Measurements from ENCODE around the gene MGST3.
"Not testable (repeated sequence)": the region's sequence is repeated elsewhere in the genome, so short reads cannot be mapped to it uniquely, and the experiment has no call there.

The MGST3 gene

DNA sequence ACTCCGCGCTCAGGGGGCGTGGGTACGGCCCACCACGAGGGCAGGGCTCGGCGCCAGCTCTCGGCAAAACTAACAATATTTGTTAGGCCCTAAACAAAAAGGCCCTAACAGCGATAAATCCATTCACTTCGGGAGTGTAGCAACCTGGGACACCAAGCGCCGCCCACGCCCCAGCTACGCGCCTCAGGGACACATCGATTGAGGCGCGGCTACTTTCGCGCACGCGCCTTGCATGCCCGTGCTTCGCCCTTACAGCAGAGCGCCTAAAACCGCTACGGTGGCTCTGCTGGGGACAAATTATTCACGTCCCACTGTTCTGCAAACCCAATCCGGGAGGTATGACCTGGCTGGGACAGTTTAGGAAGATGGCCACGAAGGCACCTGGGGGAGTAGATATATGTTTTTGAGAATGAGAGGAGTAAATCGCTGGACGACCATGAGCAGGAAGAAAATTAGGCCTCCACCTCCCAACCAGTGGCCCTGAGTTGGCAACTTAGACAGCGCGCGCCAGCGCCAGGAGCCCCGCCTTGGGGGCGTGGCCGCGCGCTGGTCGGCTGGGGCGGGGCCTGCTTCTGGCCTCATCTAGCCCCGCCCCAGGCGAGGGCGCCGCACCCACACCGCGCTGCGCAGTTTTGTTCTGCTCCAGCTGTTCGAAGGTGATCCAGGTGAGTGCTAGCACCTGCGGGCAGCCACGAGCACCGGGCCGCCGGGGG is at the start of gene MGST3:
MGST3 (plus strand) TSS at position 606 of the 713 bp plus-strand sequence. CDS start 18,614 bp downstream, outside the sequence.
- DNase-seq = peak; percentile 95 to 97

DNA sequence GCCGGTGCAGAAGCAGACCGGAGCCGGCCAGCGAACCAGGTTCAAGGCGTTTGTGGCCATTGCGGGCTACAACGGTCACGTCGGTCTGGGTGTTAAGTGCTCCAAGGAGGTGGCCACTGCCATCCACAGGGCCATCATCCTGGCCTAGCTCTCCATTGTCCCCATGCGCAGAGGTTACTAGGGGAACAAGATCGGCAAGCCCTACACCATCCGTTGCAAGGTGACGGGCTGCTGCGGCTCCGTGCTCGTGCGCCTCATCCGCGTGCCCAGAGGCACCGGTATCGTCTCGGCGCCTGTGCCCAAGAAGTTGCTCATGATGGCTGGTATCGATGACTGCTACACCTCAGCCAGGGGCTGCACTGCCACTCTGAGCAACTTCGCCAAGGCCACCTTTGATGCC is 49.1 kb upstream of the MGST3 start:
- no peak for DNase-seq

DNA sequence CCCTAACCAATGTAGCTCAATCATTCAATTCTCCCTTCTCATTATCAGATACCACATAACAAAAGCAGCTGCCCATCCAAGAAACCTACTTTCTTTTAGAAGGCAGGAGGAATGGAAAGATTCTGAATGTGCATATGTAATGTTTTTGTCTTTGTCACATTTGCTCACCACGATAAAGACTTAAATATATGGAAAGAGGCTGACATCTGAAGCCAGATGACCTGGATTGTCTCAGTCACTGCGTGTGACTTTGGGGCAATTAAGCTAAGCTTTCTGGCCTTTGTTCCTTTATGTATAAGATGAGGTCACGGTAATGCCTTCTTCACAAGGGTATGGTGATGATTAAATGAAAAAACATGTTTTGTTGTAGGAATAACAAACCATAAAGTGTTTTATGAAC is 44.6 kb upstream of the MGST3 start:
- no peak for DNase-seq

DNA sequence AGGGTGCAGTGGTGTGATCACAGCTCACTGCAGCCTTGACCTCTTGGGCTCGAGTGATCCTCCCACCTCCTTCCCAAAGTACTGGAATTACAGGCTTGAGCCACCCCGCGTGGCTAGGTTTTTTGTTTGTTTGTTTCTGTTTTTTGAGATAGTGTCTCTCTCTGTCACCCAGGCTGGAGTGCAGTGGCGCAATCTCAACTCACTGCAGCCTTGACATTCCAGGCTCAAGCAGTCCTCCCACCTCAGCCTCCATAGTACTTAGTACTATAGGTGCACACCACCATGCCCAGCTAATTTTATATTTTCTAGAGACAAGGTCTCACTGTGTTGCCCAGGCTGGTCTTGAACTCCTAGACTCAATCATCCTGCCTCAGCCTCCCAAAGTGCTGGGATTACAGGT is 39.6 kb upstream of the MGST3 start:
- not testable (repeated sequence) for DNase-seq

DNA sequence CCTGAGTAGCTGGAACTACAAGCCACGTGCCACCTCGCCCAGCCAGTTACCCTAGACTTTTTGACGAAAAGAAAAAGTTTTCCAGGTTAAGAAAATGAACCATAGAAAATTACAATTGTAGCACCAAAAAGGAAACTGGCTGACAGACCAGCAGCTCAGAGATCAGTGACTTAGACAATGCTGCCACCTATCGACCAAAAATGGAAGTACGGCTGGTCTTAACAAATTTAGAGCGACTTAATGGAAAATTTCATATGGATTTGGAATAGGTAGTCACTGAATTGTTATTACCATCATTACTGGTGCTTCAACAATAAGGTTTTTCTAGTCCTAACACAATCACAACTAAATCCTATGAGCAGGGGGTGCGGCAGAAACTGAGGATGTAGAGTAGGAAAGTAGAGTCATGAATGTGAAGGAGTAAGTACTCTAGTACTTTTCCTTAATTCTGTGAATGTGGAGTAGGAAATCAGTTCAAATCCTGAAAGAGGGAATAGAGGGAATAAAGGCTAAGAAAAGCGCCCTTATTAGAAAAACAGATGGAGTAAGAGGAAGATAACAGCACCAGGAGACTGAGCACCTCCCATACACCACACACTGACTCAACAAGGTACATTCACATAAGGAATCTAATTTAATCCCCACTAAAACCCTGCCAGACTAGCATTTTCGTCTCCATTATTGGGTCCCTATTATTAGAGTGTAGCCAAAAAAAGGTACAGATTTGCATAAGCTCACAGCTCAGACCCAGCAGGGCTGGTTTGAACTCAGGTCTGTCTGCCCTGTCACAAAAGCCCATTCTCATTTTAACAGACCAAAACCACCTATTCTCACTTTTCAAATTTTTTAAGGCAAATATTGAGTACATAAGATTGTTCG is 37.9 kb upstream of the MGST3 start:
- peak; percentile 76 to 77 for DNase-seq

DNA sequence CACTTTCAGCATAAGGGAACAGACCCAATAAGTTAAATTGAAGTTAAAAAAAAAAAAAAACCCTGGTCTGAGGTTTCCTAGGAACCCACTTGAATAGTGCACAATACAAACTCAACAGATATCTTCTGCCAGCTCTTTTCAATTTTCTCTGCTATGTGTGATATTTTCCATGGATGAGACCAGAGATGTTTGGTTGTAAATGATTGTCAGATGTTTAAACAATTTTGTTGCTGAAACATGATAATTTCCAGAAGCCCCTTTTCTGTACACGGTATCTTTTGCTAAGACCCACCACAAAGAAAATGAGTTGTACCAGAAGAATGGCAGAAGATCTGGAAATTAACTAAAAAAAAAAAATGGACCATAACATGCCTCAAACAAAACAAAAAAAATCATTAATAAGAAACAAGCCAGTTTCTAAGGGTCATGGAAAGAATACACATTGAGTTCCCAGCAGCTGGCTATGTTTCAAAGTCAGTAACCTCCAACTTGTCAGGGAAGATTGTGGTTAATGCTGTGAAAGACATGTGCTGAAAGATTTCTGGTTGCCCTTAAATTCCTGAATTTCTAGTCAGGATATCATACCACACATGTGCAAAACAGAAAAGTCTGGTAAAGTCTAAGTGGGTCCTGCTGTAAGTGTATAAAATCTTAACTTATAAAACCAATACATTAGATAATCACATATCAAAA is 35.6 kb upstream of the MGST3 start:
- no peak for DNase-seq

DNA sequence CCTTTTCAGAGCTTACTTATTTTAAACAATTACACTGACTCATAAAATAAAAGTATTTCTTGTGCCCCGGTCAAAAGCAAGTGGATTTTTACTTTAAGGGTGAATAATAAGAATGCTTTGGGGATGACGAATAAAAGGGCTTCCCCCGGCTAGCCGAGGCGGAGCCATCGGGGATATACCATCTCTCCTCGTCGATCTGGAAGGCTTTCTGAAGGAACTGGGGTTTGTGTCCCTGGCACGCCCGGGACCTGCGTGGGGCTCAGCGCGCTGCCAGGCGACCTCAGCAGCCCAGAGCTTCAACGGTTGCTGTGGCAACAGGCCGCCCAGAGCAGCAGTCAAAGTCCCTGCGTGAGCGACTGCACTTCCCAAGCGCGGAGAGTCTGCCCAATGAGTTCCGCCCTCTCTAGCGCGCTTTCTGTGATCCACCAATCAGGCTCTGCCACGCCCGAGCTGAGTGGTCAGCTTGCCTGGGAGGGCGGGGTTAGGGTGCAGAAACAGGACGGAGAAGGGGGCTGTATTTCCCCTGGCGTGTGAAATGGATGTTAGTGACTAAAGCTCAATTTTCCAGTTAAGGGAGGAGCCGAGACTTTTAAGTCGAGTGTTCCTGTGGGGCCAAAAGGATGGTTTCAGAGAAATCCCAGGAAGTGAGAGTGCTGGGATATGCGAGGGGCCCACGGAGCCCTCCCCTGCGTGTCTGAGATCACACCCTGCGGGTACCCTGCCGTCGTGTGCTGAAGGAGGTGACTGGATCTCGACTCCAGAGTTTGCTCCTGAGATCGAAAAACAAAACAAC is 33.0 kb upstream of the MGST3 start:
- peak; percentile 97 to 99 for DNase-seq

DNA sequence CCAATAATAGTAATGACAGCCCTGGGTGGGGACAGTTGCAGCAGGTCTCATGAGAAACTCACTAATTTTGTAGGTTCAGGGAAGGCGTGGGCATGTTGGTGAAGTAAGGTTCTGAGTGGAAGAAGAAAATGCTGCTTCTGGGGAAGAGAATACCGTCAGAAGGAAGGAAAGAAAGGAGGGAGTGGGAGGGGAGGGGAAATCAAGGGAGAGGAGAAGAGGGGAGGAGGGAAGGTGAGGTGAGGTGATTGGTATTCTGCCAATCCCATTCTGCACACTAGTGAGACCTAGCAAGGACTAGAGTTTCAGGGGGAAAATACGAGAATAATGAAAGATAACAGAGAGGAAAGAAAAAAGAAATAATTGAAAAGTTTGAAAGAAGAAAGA is 32.4 kb upstream of the MGST3 start:
- DNase-seq = peak in 1 of 2 experiments; percentile 28

DNA sequence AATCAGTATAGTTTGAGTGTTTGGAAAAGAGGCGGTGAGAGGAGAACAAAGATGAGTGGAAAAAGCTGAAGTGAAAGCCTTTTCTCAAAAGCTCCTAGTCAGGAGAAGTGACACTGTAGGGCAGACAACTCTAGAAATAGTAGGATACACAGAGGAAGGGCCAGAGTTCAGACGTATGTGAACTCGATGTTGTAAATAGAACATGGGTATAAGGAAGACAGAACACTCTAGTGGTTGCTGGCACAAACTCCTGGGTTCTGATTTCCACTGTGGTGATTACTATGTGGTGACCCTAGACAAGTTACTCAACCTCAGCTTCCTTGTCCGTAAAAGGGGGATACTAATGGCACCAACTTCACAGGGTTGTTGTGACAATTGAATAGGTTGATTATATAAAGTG is 30.2 kb upstream of the MGST3 start:
- no peak for DNase-seq

DNA sequence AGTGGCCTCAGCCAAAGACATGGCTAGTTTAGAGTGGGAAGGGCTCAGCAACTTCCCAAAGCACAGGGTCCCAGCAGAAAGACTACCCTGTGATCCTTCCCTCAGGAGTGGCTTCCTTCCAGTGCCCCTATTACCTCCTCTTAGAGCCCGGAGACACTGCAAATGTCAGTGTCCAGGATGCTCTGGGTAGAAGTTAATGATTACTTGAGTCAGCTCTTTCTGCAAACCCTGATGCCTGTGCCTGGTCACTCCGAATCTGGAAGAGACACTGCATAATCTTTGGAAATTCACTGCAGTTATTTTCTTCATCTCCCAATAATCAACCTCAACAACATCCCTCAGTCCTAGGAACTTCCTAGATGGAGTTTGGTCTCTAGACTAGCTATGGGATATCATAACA is 27.2 kb upstream of the MGST3 start:
- no peak for DNase-seq

DNA sequence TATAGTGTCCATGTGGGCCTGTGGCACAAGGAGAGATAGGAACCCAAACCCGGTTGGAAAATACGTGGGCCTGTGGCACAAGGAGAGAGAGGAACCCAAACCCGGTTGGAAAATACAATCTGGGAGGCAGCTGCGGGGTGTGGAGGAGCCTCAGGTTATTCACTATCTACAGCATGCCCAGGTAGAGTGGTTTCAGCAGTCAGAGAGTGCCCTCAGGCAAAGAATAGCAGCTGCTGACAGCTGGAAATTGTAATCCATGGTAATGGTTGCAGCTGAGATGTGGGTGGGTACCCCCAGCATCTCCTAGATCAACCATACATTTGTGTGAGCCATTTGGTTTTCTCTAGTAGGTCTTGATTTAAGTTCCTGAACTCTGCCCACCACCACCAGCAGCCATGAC is 25.8 kb upstream of the MGST3 start:
- no peak for DNase-seq

DNA sequence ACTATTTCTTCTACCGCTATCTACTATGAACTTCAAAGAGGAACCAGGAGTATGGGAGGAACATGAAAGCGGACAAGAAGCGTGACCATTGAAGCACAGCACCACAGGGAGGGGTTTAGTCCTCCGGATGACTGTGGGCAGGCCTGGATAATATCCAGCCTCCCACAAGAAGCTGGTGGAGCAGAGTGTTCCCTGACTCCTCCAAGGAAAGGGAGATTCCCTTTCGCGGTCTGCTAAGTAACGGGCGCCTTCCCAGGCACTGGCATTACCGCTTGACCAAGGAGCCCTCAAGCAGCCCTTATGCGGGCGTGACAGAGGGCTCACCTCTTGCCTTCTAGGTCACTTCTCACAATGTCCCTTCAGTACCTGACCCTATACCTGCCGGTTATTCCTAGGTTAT is 24.4 kb upstream of the MGST3 start:
- DNase-seq = not testable (repeated sequence)

DNA sequence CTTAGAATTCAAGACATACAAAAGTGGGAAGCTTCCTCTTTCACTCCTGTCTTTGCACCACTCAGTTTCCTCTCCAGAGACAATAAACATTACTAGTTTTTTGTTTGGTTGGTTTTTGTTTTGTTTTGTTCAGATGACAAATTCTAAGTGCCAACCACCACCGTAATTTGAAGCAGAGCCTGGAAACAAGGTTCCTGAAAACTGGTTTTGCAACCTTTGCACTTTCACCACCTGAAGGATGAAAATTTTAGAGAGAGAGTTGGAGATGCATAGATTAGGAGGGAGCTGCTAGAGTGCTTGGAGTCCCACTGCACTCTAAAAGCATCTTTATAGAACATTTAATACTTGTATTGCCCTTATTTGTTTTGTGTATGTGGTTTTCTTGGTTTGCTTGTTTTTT is 20.2 kb upstream of the MGST3 start:
- no peak for DNase-seq

DNA sequence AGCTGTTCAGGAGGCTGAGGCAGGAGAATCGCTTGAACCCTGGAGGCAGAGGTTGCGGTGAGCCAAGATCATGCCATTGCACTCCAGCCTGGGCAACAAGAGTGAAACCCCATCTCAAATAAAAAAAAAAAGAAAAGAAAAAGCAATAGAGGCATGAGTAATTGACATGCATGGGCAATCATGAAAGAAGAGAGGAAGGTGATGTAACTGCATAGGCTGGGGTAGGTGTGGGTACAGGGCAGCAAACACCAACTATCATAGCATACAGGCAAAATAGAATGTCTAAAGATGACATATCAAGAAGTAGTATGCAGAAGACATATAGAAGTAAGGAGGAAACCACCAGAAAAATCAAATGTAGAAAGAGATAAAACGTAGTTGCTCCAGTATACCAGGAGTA is 19.0 kb upstream of the MGST3 start:
- no peak for DNase-seq

DNA sequence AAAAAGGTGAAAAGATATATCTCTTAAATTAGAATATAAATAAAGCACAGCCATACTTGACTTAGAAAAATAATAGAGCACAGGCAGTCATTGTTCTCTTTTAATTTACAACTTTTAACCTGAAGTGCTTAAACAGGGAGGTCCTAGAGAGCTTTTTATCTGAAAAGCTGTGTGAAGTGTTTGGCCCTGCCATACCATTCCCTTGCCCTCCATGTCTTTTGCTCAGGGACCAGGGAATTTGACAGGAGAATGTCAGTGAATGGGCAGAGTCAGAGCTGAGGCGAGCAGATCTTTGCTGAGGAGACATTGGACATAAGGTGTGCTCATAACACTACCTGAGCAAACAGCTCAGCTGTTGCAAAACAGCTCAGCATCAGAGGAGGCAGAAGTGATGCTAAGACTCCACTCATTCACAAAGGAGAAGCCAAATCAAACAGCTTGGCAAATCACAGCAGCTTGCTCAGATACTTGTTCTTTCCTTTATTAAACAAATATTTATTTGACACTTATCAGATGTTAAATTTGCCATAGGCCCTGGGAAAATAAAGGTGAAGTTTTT is 14.9 kb upstream of the MGST3 start:
- DNase-seq = no peak

DNA sequence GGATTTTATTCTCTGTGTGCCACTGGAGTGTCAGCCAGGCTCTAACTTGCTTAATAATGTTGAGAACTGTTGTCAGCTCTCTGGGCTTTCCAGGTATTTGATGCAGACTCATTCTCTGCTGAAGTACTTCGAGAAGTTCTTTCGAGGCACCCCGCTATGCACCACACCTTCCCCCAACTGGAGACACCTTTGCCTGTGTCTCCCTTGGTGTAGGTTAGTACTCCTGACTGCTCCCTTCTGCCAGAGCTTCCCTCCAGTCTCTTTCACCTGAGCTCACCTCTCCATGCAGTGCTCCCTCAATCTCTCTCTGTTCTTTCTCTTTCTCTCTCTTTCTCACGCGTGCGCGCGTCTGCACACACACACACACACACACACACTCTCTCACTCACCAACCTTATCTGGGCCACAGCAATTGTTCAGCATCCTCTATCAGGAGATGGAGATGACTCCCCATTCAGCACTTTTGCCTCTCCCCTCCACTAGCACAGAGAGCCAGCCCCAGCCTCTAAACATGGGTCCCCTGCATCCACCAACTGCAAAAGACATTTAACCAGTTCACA is 14.0 kb upstream of the MGST3 start:
- DNase-seq = no peak

DNA sequence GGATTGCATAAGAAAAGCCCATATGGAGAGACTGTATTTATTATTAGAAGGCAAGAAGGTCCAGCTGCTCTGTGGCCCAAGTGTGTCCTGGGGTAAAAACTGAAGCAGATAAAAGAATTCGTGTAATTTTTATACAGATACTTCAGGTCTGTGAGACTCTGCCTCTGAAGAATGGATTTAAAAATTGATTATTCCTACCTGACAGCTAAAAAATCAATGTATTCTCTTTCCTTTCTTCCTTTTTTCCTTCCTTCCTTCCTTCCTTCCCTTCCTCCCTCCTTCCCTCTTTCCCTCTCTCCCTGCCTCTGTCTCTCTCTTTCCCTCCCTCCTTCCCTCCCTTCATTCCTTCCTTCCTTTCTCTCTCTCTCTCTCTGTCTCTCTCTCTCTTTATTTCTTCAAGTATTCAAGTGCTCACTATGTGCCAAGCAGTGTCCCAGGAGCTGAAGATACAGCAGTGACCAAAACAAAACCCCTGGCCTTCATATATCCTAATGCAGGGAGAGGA is 11.3 kb upstream of the MGST3 start:
- DNase-seq = no peak

DNA sequence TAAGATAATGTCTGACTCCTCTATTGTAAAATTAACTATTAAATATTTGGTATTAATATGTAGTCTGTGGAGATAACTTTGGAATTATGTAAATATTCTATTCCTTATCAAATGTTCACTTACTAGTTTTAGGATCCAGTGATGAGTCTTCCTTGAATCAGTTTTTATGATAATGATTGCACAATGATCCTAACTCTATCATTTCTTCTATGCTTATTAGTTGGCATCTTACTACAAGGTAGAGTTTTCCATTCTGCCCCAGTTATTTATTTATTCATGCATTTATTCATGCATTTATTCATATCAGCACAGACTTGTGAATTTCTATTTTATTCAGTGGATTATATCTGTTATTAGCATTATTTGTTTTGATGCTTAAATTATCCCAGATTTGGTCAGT is 7.4 kb upstream of the MGST3 start:
- no peak for DNase-seq

DNA sequence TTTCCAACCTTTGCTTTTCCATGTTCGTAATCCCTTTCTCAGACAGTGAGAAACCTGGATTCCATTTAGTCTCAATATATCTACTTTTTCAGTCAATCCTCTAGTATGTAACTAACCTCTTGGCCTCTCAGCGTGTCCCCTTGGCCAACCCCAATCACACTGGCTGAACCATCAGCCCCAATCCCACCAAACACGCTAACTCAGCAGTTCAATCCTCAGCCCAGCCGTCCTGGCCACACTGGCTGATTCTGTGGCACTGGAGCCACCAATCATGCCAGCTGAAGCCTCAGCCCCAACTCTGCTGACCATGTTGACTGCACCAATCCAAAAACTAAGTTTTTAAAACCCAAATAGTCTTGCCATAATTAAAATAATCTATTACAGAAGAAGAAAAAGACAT is 6.6 kb upstream of the MGST3 start:
- no peak for DNase-seq

DNA sequence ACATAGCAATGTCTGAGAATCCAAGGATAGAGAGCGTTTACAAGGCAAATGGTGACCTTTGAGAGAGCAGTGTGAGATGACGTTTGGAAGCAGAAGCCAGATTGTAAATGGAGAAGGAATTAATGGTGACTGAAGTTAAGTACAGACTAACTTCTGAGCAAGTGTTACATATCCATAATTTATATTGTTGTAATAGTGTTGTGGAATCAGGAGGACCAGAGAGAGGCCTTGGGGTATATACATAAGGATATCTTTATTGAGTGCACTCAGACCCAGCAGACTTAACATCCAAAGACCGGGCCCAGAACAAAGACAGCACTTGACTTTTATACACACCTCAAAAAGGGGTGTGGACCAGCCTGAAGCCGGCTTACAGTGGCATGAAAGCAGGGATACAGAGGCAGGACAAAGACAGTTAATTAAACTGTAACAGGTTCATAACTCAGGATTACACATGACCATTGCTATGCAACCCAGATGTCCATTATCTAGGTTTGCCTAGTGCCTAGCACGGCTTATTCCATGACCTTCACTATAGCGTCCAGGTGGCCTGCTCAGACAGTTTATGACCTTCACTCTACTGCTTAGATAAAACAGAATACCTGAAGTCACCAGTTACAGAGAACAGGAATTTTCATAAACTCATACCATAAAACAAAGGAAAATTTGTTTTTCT is 2.7 kb upstream of the MGST3 start:
- no peak for DNase-seq

DNA sequence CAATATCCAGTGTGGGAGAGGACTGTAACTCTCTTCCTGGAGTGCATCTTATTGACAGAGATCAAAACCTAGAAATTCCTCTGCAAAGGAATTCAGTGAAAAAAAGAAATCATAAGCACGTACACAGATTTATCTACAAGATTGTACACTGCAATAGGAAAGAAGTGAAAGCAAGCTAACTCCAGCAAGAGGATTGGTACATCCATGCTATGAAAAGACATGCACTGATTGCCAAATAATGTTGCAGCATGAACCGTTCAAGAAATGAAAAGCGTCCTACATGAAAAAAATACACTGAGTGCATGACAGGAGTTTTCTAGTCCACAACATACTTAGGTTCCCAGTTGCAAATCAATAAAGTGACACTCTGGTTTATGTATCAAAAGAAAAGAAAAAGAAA is 1.9 kb upstream of the MGST3 start:
- DNase-seq = no peak

Measured in NCI-H2081 (cell line).